Epithelial cell of esophagus (primary cell): Measurements from ENCODE around the gene OPN3.

Source experiments
- DNase-seq: peaks from one replicate; pipeline ENCODE4 v3.0.0; 2010; ENCODE audit warnings: low read depth
- H3K4me3 ChIP-seq: 2 replicates; pipeline ENCODE4 v1.5.1; 2011; ENCODE audit warnings: mild to moderate bottlenecking, low read length, control low read depth
- CTCF ChIP-seq: IDR thresholded peaks from 2 replicates; pipeline ENCODE4 v1.5.1; 2011; ENCODE audit warnings: low read depth, mild to moderate bottlenecking, low read length, control low read depth, inconsistent platforms; ENCODE audit not compliant: insufficient read depth; ENCODE audit errors: missing control alignments

The OPN3 gene

GRCh38 chr1:241574154-241574553 lies 66.0 kb downstream of the OPN3 start:
- TF ChIP-seq CTCF, result no peak

GRCh38 chr1:241569848-241570247 lies 70.3 kb downstream of the OPN3 start:
- no peak overlapping the region for H3K4me3 ChIP-seq
- no peak for DNase-seq
- TF ChIP-seq CTCF, result no peak

More at GRCh38 chr1:241574154-241574553, 66.0 kb downstream of the OPN3 start:
- DNase-seq, result no peak
- H3K4me3 ChIP-seq, result no peak overlapping the region

DNA sequence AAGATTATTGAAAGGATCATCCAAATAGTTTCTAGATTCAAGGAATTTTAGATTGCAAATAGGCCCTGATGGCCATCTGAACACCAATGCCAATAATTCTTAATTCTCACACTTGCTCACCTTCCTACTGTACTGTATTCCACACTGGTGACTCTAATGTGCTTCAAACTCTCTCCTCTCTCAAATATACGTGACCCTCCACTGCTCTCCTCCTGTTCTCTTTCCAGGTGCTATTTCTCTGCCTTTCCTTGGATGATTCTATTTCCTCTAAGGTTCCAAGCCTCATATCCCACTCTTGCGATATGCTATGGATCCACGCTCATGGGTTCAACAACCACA lies 79.4 kb downstream of the OPN3 start:
- H3K4me3 ChIP-seq, result no peak overlapping the region
- DNase-seq, result no peak
- TF ChIP-seq CTCF, result no peak

GRCh38 chr1:241560146-241560848 lies 79.9 kb downstream of the OPN3 start:
- H3K4me3 ChIP-seq, result no peak overlapping the region
- no peak for DNase-seq

GRCh38 chr1:241557551-241558193 lies 82.5 kb downstream of the OPN3 start:
- H3K4me3 ChIP-seq, result no peak overlapping the region
- no peak for TF ChIP-seq CTCF
- DNase-seq, result no peak

More at GRCh38 chr1:241560146-241560848, 79.9 kb downstream of the OPN3 start:
- no peak for TF ChIP-seq CTCF

- TF ChIP-seq CTCF, result no peak
- DNase-seq, result no peak
- H3K4me3 ChIP-seq, result no peak overlapping the region
These were observed 83.1 kb downstream of the OPN3 start for GRCh38 chr1:241557031-241557430.

- no peak overlapping the region for H3K4me3 ChIP-seq
- DNase-seq, result no peak
- no peak for TF ChIP-seq CTCF
These were observed 84.6 kb downstream of the OPN3 start for GRCh38 chr1:241555526-241555925.
